GM23338 (cell line): ENCODE data around the gene PPA1.
"Not testable (repeated sequence)": the region's sequence is repeated elsewhere in the genome, so short reads cannot be mapped to it uniquely, and the experiment has no call there.

Experiments used
- EZH2phosphoT487 ChIP-seq: fragments of 200-600 bp; sonication (generic); IDR thresholded peaks from one replicate; pipeline ENCODE4 v1.8.1; 2018; ENCODE audit warnings: antibody characterized with exemption; ENCODE audit not compliant: unreplicated experiment
- ZNF331 ChIP-seq: fragments of 250-450 bp; sonication (Bioruptor Pico); IDR thresholded peaks from 2 replicates; pipeline ENCODE4 v1.5.0; 2020; ENCODE audit warnings: low read depth, mild to moderate bottlenecking, moderate library complexity
- TF ChIP-seq, protein P1 (sequence below), 2 experiments: fragments of 200-600 bp in 1 of 2; sonication (generic) in 1 of 2; conservative IDR thresholded peaks; 2 replicates each; pipeline versions ENCODE4 v1.5.1 to v1.6.1; 2016 to 2017; ENCODE audit warnings: antibody characterized with exemption in 2 of 2, low read depth in 2 of 2, mild to moderate bottlenecking in 2 of 2, moderate library complexity in 1 of 2

GRCh38 chr10:70239077-70239976 is 6.1 kb upstream of the PPA1 start:
- TF ChIP-seq EZH2phosphoT487; ZNF331 (CRISPR knock-in tag): not testable (repeated sequence)
- TF ChIP-seq, protein P1, sequence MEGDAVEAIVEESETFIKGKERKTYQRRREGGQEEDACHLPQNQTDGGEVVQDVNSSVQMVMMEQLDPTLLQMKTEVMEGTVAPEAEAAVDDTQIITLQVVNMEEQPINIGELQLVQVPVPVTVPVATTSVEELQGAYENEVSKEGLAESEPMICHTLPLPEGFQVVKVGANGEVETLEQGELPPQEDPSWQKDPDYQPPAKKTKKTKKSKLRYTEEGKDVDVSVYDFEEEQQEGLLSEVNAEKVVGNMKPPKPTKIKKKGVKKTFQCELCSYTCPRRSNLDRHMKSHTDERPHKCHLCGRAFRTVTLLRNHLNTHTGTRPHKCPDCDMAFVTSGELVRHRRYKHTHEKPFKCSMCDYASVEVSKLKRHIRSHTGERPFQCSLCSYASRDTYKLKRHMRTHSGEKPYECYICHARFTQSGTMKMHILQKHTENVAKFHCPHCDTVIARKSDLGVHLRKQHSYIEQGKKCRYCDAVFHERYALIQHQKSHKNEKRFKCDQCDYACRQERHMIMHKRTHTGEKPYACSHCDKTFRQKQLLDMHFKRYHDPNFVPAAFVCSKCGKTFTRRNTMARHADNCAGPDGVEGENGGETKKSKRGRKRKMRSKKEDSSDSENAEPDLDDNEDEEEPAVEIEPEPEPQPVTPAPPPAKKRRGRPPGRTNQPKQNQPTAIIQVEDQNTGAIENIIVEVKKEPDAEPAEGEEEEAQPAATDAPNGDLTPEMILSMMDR (conservative IDR thresholded peaks at IDR 0.05; ENCODE audit: low read depth in 2 of 2): not testable (repeated sequence)
